BLaER1 (cell line): Measurements from ENCODE around the gene KRT38.
"Not testable (repeated sequence)": the region's sequence is repeated elsewhere in the genome, so short reads cannot be mapped to it uniquely, and the experiment has no call there.

Source experiments
- H3K27ac ChIP-seq: shearing (Covaris generic); formaldehyde crosslinking; 2 replicates; pipeline ENCODE4 v1.8.1; 2022
- H3K27me3 ChIP-seq: shearing (Covaris generic); formaldehyde crosslinking; 2 replicates; pipeline ENCODE4 v1.8.1; 2022
- H3K36me3 ChIP-seq: shearing (Covaris generic); formaldehyde crosslinking; 2 replicates; pipeline ENCODE4 v1.8.1; 2022
- H3K4me1 ChIP-seq: shearing (Covaris generic); formaldehyde crosslinking; 2 replicates; pipeline ENCODE4 v1.8.1; 2022
- H3K4me2 ChIP-seq: shearing (Covaris generic); formaldehyde crosslinking; 2 replicates; pipeline ENCODE4 v1.8.1; 2022
- H3K4me3 ChIP-seq: shearing (Covaris generic); formaldehyde crosslinking; 2 replicates; pipeline ENCODE4 v1.8.1; 2022
- H3K9ac ChIP-seq: shearing (Covaris generic); formaldehyde crosslinking; 2 replicates; pipeline ENCODE4 v1.8.1; 2022
- H3K9me3 ChIP-seq: shearing (Covaris generic); formaldehyde crosslinking; 2 replicates; pipeline ENCODE4 v1.8.1; 2022
- H4K20me1 ChIP-seq: shearing (Covaris generic); formaldehyde crosslinking; 2 replicates; pipeline ENCODE4 v1.8.1; 2022
- Cebpa-rat ChIP-seq: shearing (Covaris generic); IDR thresholded peaks from 2 replicates; pipeline ENCODE4 v1.8.1; 2022

The KRT38 gene

GRCh38 chr17:41428591-41429291, 12.0 kb downstream of the KRT38 start:
- Histone ChIP-seq H3K9ac (no peak overlapping the region), H3K4me2 (no peak overlapping the region), H3K27me3 (no peaks in the 10 kb centered on the region), H4K20me1 (no peaks in the 10 kb centered on the region), H3K4me3 (no peak overlapping the region), H3K27ac (no peak overlapping the region), H3K36me3 (no peaks in the 10 kb centered on the region), H3K9me3 (no peaks in the 10 kb centered on the region), H3K4me1 (no peaks in the 10 kb centered on the region)
- TF ChIP-seq Cebpa-rat, result no peak

- no peaks in the 10 kb centered on the region for H3K36me3 ChIP-seq
- H3K27me3 ChIP-seq, result no peaks in the 10 kb centered on the region
- no peaks in the 10 kb centered on the region for H3K4me1 ChIP-seq
- no peaks in the 10 kb centered on the region for H4K20me1 ChIP-seq
- H3K4me3 ChIP-seq, result no peak within 1 kb of the TSS
- no peaks in the 10 kb centered on the region for H3K9me3 ChIP-seq
- H3K27ac ChIP-seq, result no peak within 1 kb of the TSS
- no peak for TF ChIP-seq Cebpa-rat
- H3K9ac ChIP-seq, result no peak within 1 kb of the TSS
- no peak within 1 kb of the TSS for H3K4me2 ChIP-seq
Measured at GRCh38 chr17:41424111-41424635, 16.6 kb downstream of the KRT38 start, which contains the start of gene KRT37. Gene KRT37, minus strand, starts transcription at chr17:41424585. Its CDS starts 62 bp downstream, at chr17:41424523.

DNA sequence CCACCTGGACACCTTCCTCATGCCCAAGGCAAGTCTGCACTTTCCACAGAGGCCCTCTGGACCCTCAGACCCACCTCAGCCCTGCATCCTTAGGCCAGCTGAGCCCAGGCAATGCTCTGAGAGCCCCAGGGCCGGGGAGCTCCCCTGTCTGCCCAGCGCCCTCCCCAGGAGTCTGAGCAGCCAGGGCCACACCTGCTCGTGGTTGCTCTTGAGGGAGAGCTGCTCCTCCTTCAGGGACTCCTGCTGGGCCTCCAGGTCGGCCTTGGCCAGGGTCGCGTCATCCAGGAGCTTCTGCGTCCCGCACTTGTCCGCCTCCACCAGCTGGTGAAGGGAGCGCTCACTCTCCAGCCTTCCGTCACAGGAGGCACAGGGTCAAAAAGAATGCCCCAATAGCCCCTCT, 18.2 kb downstream of the KRT38 start:
- H3K27me3 ChIP-seq, H3K27ac ChIP-seq, H3K4me3 ChIP-seq, H3K4me2 ChIP-seq, H4K20me1 ChIP-seq, H3K9ac ChIP-seq, H3K9me3 ChIP-seq, H3K4me1 ChIP-seq, H3K36me3 ChIP-seq: not testable (repeated sequence)

- no peak overlapping the region for H3K27ac ChIP-seq
- H3K9me3 ChIP-seq, result no peaks in the 10 kb centered on the region
- no peak overlapping the region for H3K4me3 ChIP-seq
- H3K36me3 ChIP-seq, result no peaks in the 10 kb centered on the region
- no peaks in the 10 kb centered on the region for H3K27me3 ChIP-seq
- H4K20me1 ChIP-seq, result no peaks in the 10 kb centered on the region
- H3K9ac ChIP-seq, result no peak overlapping the region
- no peak for TF ChIP-seq Cebpa-rat
- H3K4me1 ChIP-seq, result no peaks in the 10 kb centered on the region
- H3K4me2 ChIP-seq, result no peak overlapping the region
Measured at GRCh38 chr17:41421617-41422016, 19.2 kb downstream of the KRT38 start.

DNA sequence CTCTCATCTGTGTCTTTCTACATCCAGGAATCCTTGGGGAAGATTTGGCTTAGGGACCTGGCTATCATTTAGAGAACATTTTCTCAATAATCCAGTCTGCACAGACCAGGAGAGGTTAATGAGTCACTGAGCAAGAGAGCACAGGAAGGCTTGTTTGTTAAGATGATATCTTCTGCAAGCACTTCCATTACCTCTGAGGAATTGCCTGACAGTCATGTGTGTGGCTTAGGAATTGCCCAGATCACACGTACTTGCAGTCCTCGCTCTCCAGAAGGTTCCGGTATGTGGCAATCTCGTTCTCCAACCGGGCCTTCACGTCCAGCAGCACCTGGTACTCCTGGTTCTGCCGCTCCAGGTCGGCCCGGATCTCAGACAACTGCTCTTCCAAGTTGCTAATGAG, 19.7 kb downstream of the KRT38 start:
- no peak for TF ChIP-seq Cebpa-rat
- H3K4me1 ChIP-seq, result no peaks in the 10 kb centered on the region
- no peaks in the 10 kb centered on the region for H3K27me3 ChIP-seq
- no peaks in the 10 kb centered on the region for H3K9me3 ChIP-seq
- H3K27ac ChIP-seq, result no peak overlapping the region
- H4K20me1 ChIP-seq, result no peaks in the 10 kb centered on the region
- no peak overlapping the region for H3K9ac ChIP-seq
- no peaks in the 10 kb centered on the region for H3K36me3 ChIP-seq
- H3K4me3 ChIP-seq, result no peak overlapping the region
- no peak overlapping the region for H3K4me2 ChIP-seq

DNA sequence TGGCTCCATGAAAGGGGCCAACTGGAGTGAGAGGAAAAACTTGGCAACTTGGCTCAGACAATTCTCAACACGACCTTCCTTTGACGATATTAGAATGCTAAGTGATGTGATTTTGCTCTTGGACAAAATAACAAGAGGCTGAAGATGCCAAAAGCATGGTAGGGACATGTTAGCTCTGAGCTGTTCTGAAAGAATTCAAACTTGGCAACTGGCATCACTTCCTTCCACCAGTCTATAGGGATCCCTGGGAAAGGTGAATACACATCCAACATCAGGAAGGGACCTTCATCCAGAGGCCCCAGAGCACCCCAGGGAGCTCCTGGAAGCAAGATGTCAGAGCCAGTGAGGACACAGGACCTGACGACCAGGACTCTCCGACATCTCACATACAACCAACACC, 20.6 kb downstream of the KRT38 start:
- Histone ChIP-seq H3K27me3 (no peaks in the 10 kb centered on the region), H3K4me3 (no peak overlapping the region), H3K9me3 (no peaks in the 10 kb centered on the region), H4K20me1 (no peaks in the 10 kb centered on the region), H3K36me3 (no peaks in the 10 kb centered on the region), H3K9ac (no peak overlapping the region), H3K4me2 (no peak overlapping the region), H3K4me1 (no peaks in the 10 kb centered on the region), H3K27ac (no peak overlapping the region)
- TF ChIP-seq Cebpa-rat, result no peak

DNA sequence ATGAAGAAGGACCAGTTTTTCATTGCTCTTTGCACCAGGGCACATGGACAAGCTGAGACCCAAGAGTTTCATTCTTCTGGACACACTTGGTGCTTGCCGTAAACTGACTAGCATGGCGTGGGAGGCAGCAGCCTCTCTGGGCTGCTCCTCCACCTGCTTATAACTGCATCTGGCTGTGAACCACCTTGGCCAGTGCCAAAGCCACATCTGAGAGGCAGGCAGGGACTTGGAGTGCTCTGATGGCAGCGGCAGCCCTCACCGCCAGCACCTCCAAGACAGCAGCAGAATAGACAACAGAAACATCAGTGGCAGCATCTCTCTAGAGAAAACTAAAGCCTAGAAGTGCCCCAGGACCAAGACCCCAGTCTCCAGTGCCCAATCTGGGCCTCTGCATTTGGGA, 21.1 kb downstream of the KRT38 start:
- no peaks in the 10 kb centered on the region for H3K27me3 ChIP-seq
- H3K36me3 ChIP-seq, result no peaks in the 10 kb centered on the region
- H4K20me1 ChIP-seq, result no peaks in the 10 kb centered on the region
- no peaks in the 10 kb centered on the region for H3K9me3 ChIP-seq
- H3K9ac ChIP-seq, result no peak overlapping the region
- no peak overlapping the region for H3K4me3 ChIP-seq
- H3K4me1 ChIP-seq, result no peaks in the 10 kb centered on the region
- no peak overlapping the region for H3K4me2 ChIP-seq
- no peak overlapping the region for H3K27ac ChIP-seq
- TF ChIP-seq Cebpa-rat, result no peak

- Histone ChIP-seq H3K4me2 (no peak overlapping the region), H3K9ac (no peak overlapping the region), H3K4me1 (no peaks in the 10 kb centered on the region), H3K27me3 (no peaks in the 10 kb centered on the region), H3K36me3 (no peaks in the 10 kb centered on the region), H3K27ac (no peak overlapping the region), H4K20me1 (no peaks in the 10 kb centered on the region), H3K9me3 (no peaks in the 10 kb centered on the region), H3K4me3 (no peak overlapping the region)
- TF ChIP-seq Cebpa-rat, result no peak
Measured at GRCh38 chr17:41418116-41418860, 22.5 kb downstream of the KRT38 start.

DNA sequence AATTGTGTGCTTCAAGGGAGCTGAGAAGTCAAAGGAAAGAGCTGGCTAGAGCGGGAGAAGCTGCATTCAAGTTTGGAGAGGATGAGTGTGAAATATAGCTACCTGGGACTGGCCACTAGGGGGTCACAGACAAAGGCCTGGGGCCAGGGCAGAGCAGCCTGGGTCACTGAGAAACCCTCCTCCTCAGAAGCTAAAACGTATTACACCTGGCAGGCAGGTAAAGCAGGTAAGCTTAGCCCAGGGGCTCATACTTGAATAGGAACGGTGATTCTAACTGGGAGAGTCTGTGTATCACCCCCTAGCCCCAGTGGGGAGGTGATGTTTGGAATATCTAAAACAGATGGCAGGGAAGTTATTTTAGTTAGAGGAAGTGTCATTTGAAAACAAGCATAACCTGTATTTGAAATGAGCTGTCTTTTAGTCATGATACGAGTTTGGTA, 23.2 kb downstream of the KRT38 start:
- no peak overlapping the region for H3K9ac ChIP-seq
- TF ChIP-seq Cebpa-rat, result no peak

DNA sequence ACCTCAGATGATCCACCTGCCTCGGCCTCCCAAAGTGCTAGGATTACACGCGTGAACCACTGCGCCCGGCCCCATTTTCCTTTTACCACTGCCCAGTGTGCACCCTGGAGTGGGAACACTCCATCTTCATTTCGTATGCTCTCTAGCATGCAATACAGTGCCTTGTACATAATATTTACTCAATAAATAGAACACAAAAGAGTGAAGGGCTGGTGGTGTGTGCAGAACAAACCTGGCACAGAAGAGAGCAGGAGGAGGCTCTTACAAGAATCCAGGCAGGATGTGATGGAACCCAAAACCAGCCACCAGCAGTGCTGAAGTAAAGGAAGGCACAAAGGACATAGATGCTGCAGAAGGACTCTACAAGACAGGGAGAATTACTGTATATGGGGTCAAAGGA, 23.7 kb downstream of the KRT38 start:
- H4K20me1 ChIP-seq, result no peaks in the 10 kb centered on the region
- H3K9ac ChIP-seq, result no peak overlapping the region
- H3K4me2 ChIP-seq, result no peak overlapping the region

More for the DNA sequence above, 23.2 kb downstream of the KRT38 start:
- H3K9me3 ChIP-seq, result no peaks in the 10 kb centered on the region
- H3K4me2 ChIP-seq, result no peak overlapping the region
- H3K27me3 ChIP-seq, result no peaks in the 10 kb centered on the region
- no peaks in the 10 kb centered on the region for H4K20me1 ChIP-seq
- no peak overlapping the region for H3K4me3 ChIP-seq
- no peaks in the 10 kb centered on the region for H3K36me3 ChIP-seq
- H3K27ac ChIP-seq, result no peak overlapping the region
- no peaks in the 10 kb centered on the region for H3K4me1 ChIP-seq

More for the DNA sequence above, 23.7 kb downstream of the KRT38 start:
- no peaks in the 10 kb centered on the region for H3K9me3 ChIP-seq
- no peaks in the 10 kb centered on the region for H3K27me3 ChIP-seq
- H3K4me3 ChIP-seq, result no peak overlapping the region
- no peak for TF ChIP-seq Cebpa-rat
- H3K36me3 ChIP-seq, result no peaks in the 10 kb centered on the region
- no peak overlapping the region for H3K27ac ChIP-seq
- H3K4me1 ChIP-seq, result no peaks in the 10 kb centered on the region
